GM10266 (cell line): ENCODE measurements around the gene LSG1.

Experiments
- DNase-seq: peaks from one replicate; pipeline ENCODE4 v3.0.0; 2012; ENCODE audit errors: extremely low spot score
- TF ChIP-seq, protein P1 (sequence below): IDR thresholded peaks from 2 replicates; pipeline ENCODE4 v1.5.1; 2012; ENCODE audit warnings: mild to moderate bottlenecking, low read depth; ENCODE audit not compliant: control insufficient read depth, insufficient read depth; ENCODE audit errors: missing control alignments

Gene LSG1

DNA sequence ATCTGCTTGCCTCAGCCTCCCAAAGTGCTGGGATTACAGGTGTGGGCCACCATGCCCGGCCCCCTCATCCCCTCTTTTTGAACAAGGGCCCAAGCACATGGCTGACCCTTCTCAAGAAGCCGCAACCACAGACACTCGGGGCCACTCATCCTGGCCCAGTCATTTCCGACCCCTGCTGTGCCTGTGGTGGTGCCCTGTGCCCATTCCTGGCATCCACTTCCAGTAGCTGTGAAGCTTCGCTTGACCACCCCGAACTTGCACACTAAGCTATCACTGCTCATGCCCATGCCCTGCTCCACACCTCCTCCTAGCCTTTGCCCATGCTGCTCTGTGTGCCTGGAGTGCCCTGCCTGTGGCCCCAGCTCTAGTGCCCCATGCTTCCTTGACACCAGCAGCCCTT is 47.0 kb downstream of the LSG1 start:
- DNase-seq, result no peak
- TF ChIP-seq, protein P1, sequence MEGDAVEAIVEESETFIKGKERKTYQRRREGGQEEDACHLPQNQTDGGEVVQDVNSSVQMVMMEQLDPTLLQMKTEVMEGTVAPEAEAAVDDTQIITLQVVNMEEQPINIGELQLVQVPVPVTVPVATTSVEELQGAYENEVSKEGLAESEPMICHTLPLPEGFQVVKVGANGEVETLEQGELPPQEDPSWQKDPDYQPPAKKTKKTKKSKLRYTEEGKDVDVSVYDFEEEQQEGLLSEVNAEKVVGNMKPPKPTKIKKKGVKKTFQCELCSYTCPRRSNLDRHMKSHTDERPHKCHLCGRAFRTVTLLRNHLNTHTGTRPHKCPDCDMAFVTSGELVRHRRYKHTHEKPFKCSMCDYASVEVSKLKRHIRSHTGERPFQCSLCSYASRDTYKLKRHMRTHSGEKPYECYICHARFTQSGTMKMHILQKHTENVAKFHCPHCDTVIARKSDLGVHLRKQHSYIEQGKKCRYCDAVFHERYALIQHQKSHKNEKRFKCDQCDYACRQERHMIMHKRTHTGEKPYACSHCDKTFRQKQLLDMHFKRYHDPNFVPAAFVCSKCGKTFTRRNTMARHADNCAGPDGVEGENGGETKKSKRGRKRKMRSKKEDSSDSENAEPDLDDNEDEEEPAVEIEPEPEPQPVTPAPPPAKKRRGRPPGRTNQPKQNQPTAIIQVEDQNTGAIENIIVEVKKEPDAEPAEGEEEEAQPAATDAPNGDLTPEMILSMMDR, result no peak

GRCh38 chr3:194623449-194624290 is 48.3 kb downstream of the LSG1 start:
- TF ChIP-seq, protein P1, result no peak
- DNase-seq, result no peak

DNA sequence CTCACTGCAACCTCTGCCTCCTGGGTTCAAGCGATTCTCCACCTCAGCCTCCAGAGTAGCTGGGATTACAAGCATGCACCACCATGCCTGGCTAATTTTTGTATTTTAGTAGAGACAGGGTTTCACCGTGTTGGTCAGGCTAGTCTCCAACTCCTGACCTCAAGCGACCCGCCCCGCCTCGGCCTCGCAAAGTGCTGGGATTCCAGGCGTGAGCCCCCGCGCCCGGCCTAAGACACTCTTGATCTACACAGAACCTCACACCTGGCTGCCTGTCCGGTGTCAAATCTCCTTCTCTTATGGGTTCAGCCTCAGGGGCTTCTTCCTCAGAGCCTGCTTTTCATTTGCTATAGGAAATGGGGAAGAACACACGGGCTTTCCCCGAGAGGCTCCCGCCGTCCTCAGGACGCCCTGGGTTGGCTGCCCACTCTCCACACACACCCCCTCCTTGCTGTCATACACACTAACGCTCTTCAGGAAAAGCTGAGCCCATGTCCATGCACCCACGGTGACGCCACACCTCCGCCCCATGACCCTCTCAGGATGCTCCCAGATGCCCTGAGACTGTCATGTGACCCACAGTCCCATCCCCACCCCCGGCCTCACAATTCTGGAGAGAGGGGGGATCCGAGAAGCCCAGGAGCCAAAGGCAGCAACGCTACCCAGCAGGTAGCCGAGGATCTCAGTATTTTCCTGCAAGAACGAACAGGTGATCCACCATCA is 49.2 kb downstream of the LSG1 start:
- DNase-seq, result no peak
- TF ChIP-seq, protein P1, result no peak

- TF ChIP-seq, protein P1, result no peak
- DNase-seq, result no peak
Measured at GRCh38 chr3:194621947-194622346, 50.0 kb downstream of the LSG1 start.

DNA sequence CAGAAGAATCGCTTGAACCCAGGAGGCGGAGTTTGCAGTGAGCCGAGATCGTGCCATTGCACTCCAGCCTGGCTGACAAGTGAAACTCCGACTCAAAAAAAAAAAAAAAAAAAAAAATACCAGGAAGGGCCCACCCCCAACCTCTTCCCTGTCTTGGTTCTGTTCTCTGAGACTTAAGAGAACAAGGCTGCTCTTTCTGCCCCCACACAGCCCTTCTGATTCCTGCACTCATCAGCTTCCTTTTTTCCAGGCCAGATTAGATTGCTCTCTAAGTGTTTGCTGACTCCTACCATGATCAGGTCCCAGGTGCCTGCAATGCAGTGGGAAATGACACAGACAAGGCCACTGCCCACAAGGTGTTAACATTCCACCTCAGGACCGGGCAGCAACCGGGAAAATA is 51.8 kb downstream of the LSG1 start:
- TF ChIP-seq, protein P1, result no peak
- DNase-seq, result no peak

- no peak for DNase-seq
- TF ChIP-seq, protein P1, result no peak
Measured at GRCh38 chr3:194619741-194620140, 52.2 kb downstream of the LSG1 start.
